HG02885 (cell line): ENCODE measurements around the gene CHD3.

Experiments
- ATAC-seq: cut with Tn5 transposase; IDR thresholded peaks from one replicate; pipeline ENCODE4 v1.9.1; 2021; ENCODE audit warnings: mild to moderate bottlenecking; ENCODE audit not compliant: unreplicated experiment, poor library complexity

The CHD3 gene

DNA sequence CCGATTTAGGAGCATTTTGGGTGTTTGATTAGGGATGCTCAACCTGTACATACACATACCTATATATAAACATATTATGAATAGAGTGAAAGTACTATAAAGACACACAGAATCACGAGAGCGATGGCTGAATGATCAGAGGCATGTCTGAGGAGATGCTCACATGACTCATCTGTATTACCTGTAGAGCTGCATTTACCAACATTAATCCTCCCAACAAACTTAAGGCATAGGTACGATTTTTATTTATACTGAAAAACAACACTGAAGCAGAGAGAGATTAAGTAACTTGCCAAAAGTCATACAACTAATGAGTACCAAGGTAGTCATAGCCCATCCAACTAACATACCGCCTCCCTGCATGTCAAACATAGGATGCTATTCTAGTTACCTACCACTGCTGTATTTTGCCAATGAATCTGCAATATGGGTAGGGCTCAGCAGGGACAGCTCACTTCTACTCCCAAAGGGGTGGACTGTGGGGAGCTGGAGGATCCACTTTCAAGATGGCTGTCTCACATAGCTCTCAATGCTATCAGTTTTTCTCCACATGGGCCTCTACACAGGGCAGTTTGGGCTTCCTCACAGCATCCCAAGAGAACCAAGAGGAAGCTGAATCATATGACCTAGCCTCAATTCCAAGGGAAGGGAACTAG is 23.5 kb upstream of the CHD3 start:
- ATAC-seq = no peak

DNA sequence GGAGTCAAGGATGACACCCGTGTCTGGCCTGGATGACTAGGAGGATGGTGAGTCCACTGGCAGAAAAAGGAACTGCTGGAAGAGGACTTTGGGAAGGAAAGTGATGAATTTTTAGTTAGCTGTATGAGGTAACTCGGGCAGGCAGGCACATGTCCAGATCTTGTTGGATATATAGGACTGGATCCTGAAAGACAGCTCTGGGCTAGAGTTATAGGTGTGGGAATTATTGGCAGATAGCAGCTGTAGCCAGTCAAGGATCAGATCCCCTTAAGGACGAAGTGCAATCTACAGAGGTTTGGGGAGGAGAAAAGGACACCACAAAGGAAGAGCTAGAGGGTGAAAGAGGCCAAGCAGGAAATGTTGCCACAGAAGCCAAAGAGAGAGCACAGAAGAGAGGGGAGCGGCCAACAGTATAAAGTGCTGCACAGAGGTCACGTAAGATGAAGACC is 20.7 kb upstream of the CHD3 start:
- ATAC-seq = no peak

DNA sequence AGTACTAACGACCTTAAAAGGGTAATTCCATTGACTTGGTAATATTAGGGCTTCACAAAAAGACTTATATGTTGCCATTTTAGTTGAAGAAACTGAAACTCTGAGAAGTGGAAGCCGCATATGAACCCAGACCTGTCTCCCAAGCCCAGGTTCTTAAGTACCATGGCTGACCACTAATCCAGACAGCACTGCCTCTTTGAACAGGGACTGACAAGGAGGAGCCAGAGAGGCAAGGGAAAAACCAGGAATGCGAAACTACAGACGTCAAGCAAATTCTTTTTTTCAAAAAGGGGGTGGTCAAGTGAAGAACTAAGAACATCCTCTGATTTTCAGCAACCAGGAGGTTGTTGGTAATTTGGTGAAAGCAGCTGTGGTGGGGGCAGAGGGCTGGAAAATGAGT is 15.5 kb upstream of the CHD3 start:
- ATAC-seq = no peak

DNA sequence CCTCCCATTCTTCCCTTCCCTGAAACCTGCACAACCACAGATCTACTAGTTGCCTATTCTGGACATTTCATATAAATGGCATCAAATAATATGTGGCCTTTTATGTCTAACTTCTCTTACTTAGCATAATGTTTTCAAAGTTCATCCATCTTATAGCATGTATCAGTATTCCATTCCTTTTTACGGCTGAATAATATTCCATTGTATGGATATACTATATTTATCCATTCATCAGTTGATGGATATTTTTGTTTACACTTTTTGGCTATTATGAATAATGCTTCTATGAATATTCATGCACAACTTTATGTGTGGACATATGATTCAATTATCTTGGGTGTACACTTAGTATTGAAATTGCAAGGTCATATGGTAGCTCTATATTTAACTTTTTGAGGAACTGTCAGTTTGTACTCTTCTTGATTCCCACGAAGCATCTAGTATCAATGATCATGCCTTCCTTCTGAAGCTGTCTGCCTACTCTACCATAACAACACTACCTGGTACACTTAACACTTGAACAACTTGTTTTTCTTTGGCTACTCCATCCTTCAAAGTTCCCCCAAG is 12.7 kb upstream of the CHD3 start:
- ATAC-seq = no peak

DNA sequence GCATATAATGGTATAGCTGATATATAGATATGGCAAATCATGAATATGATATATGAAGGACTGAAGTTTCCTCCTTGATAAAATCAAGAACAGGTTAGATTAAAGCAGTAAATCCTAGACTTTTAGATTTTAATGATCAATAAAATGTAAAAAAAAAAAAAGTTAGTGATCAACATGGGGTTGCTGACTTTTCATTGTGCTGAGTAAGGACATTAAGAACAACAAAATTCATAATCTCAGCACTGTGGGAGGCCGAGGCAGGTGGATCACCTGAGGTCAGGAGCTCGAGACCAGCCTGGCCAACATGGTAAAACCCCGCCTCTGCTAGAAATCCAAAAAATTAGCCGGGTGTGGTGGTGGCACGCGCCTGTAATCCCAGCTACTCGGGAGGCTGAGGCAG is 10.4 kb upstream of the CHD3 start:
- no peak for ATAC-seq

DNA sequence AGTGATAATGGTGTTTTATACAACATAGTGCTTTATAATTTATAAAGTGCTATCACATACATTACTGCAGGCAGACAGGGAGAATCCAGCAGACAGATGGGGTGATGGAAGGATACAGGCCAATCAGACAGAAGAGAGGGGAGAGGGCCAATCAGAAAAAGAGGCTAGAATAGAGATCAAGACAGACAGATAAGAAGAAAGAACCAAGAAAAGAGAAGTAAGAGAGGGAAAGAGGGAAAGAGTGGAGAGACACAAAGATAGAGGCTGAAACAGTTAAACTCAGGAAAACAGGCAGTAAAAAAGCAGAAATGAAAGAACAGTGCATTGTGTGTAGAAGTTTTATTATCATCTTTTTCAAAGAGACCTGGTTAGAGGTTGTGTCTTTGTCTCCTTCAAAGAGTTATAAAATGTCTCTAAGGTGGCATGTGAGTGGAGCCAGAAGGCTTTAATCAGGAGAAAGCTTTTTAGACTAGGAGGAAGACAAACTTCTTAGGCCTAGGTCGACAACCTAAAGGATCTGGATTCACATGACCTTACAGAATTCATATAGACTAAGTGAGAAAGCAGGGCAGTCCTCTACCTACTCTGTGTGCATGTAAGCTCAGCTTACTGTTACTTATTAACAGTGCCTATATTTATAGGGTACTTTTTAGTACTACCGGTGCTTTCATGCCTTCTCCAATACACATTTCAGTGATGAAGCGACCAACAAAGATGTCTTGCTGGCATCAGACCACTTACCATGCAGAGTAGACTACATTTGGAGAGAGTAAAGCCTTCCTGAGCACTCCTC is 8.3 kb upstream of the CHD3 start:
- no peak for ATAC-seq

DNA sequence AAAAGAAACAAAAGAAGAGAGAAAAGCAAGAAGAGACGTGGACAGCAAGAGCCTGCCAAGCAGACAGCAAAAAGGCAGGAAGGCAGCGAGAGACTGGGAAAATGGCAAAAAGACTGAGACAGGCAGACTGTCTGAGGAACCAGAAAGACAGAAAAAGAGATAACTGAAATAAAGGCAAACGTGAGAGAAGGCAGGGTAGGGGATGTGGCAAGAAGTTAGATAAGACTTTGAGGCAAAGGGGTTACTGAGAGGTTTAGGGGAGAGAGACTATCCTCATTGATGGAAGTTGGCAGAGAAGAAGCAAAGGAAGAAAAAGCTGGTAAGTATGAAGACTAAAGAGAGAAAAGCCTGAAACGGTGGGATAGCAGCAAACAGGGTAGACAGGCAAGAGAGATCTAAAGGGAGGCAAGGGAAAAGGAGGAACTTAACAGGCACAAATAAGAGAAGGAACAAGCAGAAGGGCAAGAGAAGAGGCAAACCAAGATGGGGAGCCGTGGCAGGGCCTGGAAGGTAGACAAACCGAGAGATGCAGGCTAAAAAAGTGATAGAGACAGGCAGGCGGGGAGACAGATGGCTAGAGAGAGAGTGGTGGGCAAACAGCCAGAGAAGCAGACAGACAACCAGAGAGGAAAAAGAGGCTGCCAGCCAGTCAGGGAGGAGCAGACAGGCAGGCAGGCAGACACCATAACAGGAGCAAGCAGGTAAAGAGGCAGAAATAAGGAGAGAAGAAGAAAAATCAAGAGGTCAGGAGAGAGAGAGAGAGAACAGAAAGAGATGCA is 7.1 kb upstream of the CHD3 start:
- ATAC-seq = no peak

DNA sequence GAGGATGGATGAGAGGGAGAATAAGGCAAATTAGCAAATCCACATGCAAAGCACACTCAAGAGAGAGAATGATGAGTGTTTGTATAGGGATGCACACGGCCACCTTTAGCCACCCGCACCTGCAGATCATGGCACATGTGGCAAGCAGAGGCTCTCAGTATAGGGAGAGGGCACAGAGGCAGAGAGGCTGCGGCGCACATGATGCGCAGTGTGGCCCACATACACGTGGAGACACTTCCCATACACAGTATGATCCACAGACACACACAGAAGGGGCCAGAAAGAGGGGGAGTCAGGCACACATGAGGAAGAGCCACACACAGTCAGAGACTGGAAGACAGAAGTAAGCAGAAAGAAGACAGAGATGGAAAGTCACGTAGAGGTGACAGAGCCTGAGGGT is 6.5 kb upstream of the CHD3 start:
- ATAC-seq = no peak

DNA sequence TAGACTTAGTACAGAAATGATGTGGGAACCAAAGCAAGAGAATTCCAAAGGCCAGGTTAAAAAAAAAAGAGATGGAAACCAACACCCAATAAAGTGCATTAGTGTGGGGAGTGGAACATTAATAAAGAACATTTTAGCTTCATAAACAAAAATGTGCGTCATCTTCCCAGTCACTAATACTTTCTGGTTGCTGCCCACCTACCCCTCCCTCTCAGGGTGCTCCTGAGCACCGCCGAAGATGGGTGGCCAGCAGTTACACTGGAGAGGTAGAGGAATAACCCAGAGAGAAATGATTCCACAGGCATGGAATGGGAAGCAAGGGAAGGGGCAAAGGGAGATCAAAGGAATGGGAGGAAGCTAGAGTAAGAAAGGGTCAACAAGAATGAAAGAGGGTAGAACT is 6.0 kb upstream of the CHD3 start:
- ATAC-seq = no peak

DNA sequence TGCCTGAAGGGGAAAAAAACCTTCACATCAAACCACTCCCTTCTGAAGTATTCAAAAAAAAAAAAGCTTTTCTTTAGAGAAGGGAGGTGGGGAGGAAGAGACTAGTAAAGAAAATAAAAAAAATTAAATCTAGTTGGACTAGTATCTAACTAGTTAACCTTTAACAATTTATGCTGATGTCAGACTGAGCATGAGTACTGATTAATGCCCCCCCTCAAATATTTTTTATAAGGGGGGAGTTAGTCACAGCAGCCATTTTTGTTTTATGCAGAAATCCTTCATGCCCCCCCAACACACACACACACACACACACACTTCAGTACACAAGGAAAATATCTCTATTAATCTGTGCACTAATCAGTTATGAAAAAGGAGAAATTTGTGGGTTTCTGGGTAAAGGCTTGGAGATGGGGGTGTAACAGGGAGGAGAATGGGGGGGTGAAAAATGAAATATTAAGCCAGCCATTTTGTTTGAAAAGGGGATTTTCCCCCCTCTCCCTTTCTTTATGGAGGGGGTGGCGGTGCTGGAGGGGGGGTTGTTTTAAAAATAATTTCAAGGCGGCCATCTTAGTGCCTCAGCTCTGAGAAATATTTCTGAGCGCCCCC is 4.7 kb upstream of the CHD3 start:
- ATAC-seq = no peak

DNA sequence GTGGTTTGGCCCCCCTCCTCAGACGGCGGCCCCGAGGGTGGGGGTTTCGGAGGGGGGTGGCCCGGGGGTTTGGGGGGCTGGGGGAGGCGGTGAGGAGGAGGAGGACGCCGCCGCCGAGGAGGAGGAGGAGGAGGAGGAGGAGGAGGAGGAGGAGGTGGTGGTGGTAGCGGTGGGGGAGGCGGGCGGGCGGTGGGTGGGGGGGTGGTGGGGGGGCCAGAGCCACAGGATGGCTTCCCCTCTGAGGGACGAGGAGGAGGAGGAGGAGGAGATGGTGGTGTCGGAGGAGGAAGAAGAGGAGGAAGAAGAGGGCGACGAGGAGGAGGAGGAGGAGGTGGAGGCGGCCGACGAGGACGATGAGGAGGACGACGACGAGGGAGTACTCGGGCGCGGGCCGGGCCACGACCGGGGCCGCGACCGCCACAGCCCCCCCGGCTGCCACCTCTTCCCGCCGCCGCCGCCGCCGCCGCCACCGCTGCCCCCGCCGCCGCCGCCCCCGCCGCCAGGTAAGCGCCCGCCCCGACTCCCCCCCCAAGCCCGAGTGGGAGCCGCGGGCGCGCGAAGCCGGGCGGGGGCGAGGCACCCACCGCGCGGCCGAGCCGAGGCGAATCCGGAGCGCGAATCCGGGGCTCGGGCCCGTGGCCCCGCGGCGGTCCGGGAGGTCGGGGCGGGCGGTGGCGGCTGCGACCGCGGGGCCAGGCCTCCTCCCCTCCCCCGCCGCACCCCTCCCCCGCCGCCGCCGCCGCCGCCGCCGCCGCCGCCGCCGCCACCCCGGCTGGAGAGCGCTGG is 3.8 kb upstream of the CHD3 start:
- ATAC-seq = no peak

DNA sequence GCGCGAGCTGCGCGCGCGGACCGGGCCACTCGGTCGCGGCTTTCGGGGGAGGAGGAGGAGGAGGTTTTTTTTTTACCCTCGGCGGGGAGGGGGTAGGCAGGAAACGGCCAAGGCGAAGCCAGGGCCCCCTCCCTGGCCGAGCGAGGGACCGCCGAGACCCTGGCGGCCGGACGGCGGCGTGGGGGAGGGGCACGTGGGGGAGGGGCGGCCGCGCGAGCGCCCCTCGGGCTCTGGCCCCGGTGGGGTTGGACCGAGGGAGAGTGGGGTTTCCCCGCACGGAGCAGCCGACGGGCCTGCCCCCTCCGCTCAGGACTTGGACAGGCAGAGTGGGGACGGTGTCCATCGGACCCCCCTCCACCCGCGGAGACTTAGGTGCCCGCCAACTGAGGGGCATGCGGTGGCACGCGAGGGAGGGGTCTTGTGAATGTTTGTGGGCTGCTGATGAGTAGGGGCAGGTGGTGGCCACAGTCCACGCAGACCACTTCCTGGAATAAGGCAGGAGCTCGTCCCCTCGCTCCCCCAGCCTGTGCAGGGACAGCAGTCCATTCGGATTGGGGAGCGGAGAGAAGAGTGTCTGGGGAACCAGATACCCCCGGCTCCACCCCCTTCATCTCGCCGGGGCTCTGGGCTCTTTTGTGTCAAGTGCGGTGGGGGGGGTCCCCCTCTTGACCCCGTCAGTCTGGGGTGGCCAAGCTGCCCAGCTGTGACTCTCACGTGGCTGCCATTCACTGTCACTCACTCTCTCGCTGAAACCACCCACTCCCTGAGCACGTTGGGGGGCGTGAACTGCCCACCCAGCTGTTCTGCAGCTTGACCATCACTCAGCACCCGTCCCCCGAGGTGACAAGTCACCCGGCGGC is 3.0 kb upstream of the CHD3 start:
- ATAC-seq = no peak

DNA sequence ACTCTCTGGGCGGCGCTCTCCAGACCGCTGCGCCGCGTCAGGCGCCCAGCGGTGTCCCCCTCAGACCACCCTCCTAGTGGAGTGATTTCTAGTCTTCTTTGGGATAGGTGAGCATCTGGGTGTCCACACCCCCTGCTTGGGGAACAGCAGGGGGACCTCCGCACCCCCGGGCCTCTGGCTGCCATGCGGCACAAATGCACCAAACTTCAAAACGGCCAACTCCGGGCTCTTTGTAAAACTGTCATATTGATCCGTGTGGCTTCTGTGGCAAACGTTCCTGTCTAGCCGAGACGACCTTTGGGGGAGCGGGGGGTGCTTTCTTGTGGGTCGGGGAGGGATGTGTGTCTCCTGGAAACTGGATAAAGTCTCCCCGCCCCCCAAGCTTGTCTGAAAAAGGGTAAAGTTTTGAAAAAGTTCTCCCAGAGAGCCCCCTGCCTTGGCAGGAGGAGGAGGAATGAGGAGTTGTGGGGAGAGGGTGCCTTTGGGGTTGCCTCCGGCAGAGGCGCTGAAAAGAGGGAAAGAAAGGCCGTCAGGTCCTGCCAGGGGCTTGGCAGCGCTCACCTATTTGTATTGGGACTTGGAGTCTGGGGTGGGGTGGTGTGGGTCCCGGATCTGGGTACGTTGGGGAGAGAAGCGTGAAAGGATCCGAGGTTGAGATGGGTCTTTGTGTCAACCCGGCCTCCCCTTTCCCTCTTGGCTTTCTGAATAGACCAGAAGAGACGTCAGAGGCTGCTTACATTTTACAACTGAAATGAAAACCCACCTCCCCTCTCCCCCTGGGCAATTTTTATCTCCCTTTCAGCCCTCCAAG is 2.2 kb upstream of the CHD3 start:
- no peak for ATAC-seq

DNA sequence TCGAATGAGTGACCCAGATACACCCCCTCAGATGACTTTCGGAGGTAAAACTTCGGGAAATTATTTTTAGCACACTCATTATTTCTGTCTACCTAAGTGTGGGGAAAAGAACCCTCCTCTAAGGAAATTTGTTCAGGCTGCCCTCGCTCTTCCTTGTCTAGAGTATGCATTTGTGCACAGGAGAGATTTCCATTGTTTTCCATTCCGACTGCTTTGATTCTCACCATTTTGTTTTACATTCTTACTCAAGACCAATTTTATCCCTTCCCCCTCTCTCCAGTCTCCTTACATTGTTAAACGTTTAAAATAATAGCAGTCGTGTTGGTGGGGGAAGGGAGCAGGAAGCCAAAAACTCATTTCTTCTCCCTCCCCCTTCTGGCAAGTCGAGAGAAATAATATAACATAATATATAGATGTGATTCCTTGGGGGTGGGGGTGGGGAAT is 1.5 kb upstream of the CHD3 start:
- no peak for ATAC-seq

DNA sequence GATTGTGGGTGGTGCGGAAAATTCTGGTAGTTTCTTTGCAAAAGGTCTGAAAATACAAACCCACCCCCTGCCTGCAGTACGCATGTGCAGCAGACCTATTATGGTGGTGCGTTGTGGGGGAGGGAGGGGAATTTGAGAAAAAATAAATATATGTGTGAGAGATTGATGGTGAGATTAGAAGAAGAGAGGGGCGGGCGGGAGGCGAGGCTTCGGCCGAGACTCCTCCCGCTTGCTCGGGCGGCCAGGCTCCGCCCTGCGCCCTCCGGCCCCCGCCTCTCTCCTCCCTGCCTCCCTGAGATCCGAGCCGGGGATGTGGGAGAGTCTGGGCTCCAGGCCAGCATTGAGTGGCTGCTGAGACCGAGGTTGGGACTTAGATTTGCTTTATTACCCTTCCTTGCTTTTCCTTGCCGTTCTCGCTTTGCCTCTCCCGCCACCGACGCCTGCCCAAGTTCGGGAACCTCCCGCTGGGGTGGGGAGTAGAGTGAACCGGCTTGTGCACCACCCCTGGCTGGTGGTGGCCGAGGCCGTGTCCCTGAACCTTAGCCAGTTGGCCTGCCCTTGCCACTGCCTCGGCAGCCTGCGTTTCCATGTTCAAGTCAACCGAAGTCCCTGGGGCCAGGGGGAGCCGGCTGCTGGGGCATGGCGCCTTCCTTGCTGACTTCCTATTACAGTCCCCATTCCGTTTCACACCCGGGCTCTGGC is 956 bp upstream of the CHD3 start:
- peak; percentile 47 for ATAC-seq

DNA sequence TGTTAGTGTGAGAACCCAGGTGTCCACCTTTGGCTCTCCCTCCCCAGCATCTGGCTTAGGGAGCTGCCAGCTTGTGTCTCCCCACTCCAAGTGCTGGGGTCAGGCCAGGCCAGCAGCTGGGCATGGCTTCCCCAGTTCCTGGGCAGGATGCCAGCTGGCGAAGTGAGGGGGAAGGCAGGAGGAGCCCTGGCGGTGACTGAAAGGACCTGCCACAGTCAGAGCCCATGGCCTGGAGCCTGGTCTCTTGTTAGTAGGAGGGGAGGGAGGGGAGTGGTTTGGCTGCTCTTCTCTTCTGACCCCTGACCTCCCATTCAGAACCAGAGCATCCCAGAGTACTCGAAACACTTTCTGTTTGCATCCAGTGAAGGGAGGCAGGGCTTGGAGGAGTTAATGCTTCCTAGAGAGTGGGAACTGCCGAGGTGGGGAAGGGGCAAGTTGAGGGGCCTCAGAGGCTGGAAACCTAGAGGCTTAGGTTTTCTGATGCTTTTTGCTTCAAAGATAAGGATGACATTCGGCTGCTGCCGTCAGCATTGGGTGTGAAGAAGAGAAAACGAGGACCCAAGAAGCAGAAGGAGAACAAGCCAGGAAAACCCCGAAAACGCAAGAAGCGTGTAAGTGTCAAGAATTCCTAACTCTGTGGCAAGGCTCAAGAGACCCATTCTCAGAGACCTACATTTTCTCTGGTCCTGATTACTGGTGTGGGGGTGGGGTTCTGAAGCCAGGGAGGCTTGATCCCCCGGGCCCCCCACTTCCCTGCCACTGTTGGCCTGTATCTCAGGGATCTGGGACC is 772 bp downstream of the CHD3 start:
- ATAC-seq = no peak
